OCI-LY7 (cell line): ENCODE measurements around the gene KBTBD8. TPM values are rescaled to one million over a fixed set of nuclear protein-coding genes. Genes with fewer than 3 reads are reported as not detected.

Experiments used
- BruUV-seq: library from RNA; stranded (reverse); fragments of 400-500 nt; replicated peaks from 2 replicates; lab custom pipeline; 2021; lab: Mats Ljungman, UMichigan
- CTCF ChIA-PET: fragments of 300-600 bp; sonication (Branson Sonifier 250); formaldehyde crosslinking; loops from one replicate; lab custom pipeline; 2022; ENCODE audit warnings: antibody characterized with exemption; ENCODE audit not compliant: unreplicated experiment; lab: Charles Lee
- POLR2A ChIA-PET: fragments of 300-600 bp; sonication (Branson Sonifier 250); formaldehyde crosslinking; loops from one replicate; lab custom pipeline; 2022; ENCODE audit warnings: antibody characterized with exemption; lab: Charles Lee
- DNase-seq: peaks from one replicate; pipeline ENCODE4 v3.0.0-alpha.2; 2015; ENCODE audit warnings: low spot score
- H2AFZ ChIP-seq: fragments of 200-600 bp; sonication (generic), shearing (Covaris generic); 2 replicates; pipeline ENCODE4 v1.6.1; 2014; ENCODE audit warnings: mild to moderate bottlenecking, antibody characterized with exemption, low read length, moderate library complexity
- H3K27ac ChIP-seq: fragments of 200-600 bp; sonication (generic); 2 replicates; pipeline ENCODE4 v1.5.1; 2014; ENCODE audit warnings: mixed run types, low read depth, mild to moderate bottlenecking, moderate library complexity, low read length, inconsistent platforms; ENCODE audit not compliant: poor library complexity, severe bottlenecking
- H3K36me3 ChIP-seq: fragments of 200-600 bp; sonication (generic); 2 replicates; pipeline ENCODE4 v1.6.1; 2014; ENCODE audit warnings: mild to moderate bottlenecking, antibody characterized with exemption, low read length, moderate library complexity, mixed read lengths; ENCODE audit not compliant: insufficient read depth
- H3K4me1 ChIP-seq: fragments of 200-600 bp; sonication (generic); 2 replicates; pipeline ENCODE4 v1.5.1; 2014; ENCODE audit warnings: mild to moderate bottlenecking, low read length; ENCODE audit not compliant: insufficient read depth, poor library complexity, severe bottlenecking
- H3K4me2 ChIP-seq: fragments of 200-600 bp; sonication (generic); 2 replicates; pipeline ENCODE4 v1.6.1; 2014; ENCODE audit warnings: mild to moderate bottlenecking, low read length
- H3K4me3 ChIP-seq: fragments of 200-600 bp; sonication (generic); 2 replicates; pipeline ENCODE4 v1.5.1; 2014; ENCODE audit warnings: mild to moderate bottlenecking, low read depth, low read length; ENCODE audit not compliant: poor library complexity, severe bottlenecking
- H3K79me2 ChIP-seq: fragments of 200-600 bp; sonication (generic); 2 replicates; pipeline ENCODE4 v1.6.1; 2016; ENCODE audit warnings: low read depth, mild to moderate bottlenecking, low read length, moderate library complexity, mixed read lengths; ENCODE audit not compliant: insufficient read depth
- H3K9me2 ChIP-seq: fragments of 200-600 bp; sonication (generic); 2 replicates; pipeline ENCODE4 v1.6.1; 2016; ENCODE audit warnings: mild to moderate bottlenecking, low read length, mixed read lengths; ENCODE audit not compliant: insufficient read depth
- H3K9me3 ChIP-seq: fragments of 200-600 bp; sonication (generic); 2 replicates; pipeline ENCODE4 v1.6.1; 2014; ENCODE audit warnings: mild to moderate bottlenecking, mixed run types, low read length, mixed read lengths
- H4K20me1 ChIP-seq: fragments of 200-600 bp; sonication (generic); 2 replicates; pipeline ENCODE4 v1.6.1; 2014; ENCODE audit warnings: mild to moderate bottlenecking, antibody characterized with exemption, low read length, moderate library complexity, mixed read lengths; ENCODE audit not compliant: insufficient read depth
- CTCF ChIP-seq: fragments of 200-600 bp; sonication (generic); conservative IDR thresholded peaks from 2 replicates; pipeline ENCODE4 v1.5.1; 2014; ENCODE audit warnings: mild to moderate bottlenecking, antibody characterized with exemption, low read length, moderate library complexity, mixed read lengths
- EZH2phosphoT487 ChIP-seq: fragments of 200-600 bp; sonication (generic); IDR thresholded peaks from 2 replicates; pipeline ENCODE4 v1.6.1; 2018; ENCODE audit warnings: low read depth, borderline replicate concordance, mild to moderate bottlenecking, mixed run types, antibody characterized with exemption, low read length, moderate library complexity, mixed read lengths
- intact Hi-C: fragments of 100-400 bp; cut with micrococcal nuclease; formaldehyde crosslinking; loops from one replicate; pipeline ENCODE4 v1.10.0; 2022; ENCODE audit not compliant: unreplicated experiment
- total RNA-seq, 2 experiments: library from RNA; depleted of rRNA in 1 of 2; stranded (reverse); fragments of >200 nt in 1 of 2; shearing (Covaris generic) in 1 of 2; gene quantifications; 2 replicates each; pipeline ENCODE4 v1.2.3, GENCODE V29; 2014 to 2022

The KBTBD8 gene
- total RNA-seq, 2 experiments from 2014 or later: 16.4 to 24.8 TPM

- no peaks in the 10 kb centered on the region for H4K20me1 ChIP-seq
- H2AFZ ChIP-seq: no peak overlapping the region
- H3K79me2 ChIP-seq: peaks cover 21% of the 10 kb centered on the region
- H3K4me3 ChIP-seq: no peak overlapping the region
- no peaks in the 10 kb centered on the region for H3K9me2 ChIP-seq
- no peak overlapping the region for H3K4me2 ChIP-seq
- peaks cover 68% of the 10 kb centered on the region for H3K36me3 ChIP-seq
- no peak for DNase-seq
- intact Hi-C loops: no loop called here
- CTCF ChIA-PET: no interaction called here
- no peaks in the 10 kb centered on the region for H3K9me3 ChIP-seq
- POLR2A ChIA-PET: no interaction called here
- H3K27ac ChIP-seq: no peak overlapping the region
- TF ChIP-seq EZH2phosphoT487: no peak
- H3K4me1 ChIP-seq: peaks cover 47% of the 10 kb centered on the region
- BruUV-seq: no TSS peak
Measured at GRCh38 chr3:67011414-67012131, 13.5 kb downstream of the KBTBD8 start.

GRCh38 chr3:67012564-67012963, 14.5 kb downstream of the KBTBD8 start:
- no peaks in the 10 kb centered on the region for H3K9me2 ChIP-seq
- intact Hi-C loops: no loop called here
- H2AFZ ChIP-seq: no peak overlapping the region
- H4K20me1 ChIP-seq: no peaks in the 10 kb centered on the region
- H3K9me3 ChIP-seq: no peaks in the 10 kb centered on the region
- BruUV-seq: no TSS peak
- H3K4me2 ChIP-seq: no peak overlapping the region
- no peak overlapping the region for H3K27ac ChIP-seq
- POLR2A ChIA-PET: interaction anchor here (0.7 kb wide), 1 partner anchor 10 kb away, joined by 5 read pairs; no protein-coding TSS in a partner anchor
- TF ChIP-seq CTCF (no peak), EZH2phosphoT487 (no peak)
- no peak for DNase-seq
- H3K36me3 ChIP-seq: peaks cover 60% of the 10 kb centered on the region
- peaks cover 55% of the 10 kb centered on the region for H3K4me1 ChIP-seq
- CTCF ChIA-PET: no interaction called here
- H3K79me2 ChIP-seq: peaks cover 14% of the 10 kb centered on the region; the same call in 1 of the 2 replicates
- H3K4me3 ChIP-seq: no peak overlapping the region

GRCh38 chr3:67015702-67016484, 17.8 kb downstream of the KBTBD8 start:
- H4K20me1 ChIP-seq: no peaks in the 10 kb centered on the region
- H3K4me1 ChIP-seq: peaks cover 70% of the 10 kb centered on the region
- peak overlapping the region; percentile 79 for H3K4me2 ChIP-seq
- no peaks in the 10 kb centered on the region; the same call in 1 of the 2 replicates for H3K9me3 ChIP-seq
- peaks cover 4% of the 10 kb centered on the region; the same call in 1 of the 2 replicates for H3K79me2 ChIP-seq
- TSS peak; percentile 97 for BruUV-seq
- POLR2A ChIA-PET: interaction anchor here (0.5 to 10.5 kb wide), 10 partner anchors 9 to 551 kb away, joined by 3 to 115 read pairs (median 4); partner anchors contain the start of gene KBTBD8
- no peaks in the 10 kb centered on the region for H3K9me2 ChIP-seq
- peaks cover 27% of the 10 kb centered on the region for H3K36me3 ChIP-seq
- CTCF ChIA-PET: interaction anchor here (0.6 to 1.8 kb wide), 5 partner anchors 10 to 91 kb away, joined by 3 to 5 read pairs (median 3); no protein-coding TSS in a partner anchor
- intact Hi-C loops: loop anchor here (1.0 kb wide), 1 partner anchor 18 kb away; the partner anchor contains the start of gene KBTBD8
- peak overlapping the region; percentile 54 for H3K4me3 ChIP-seq
- TF ChIP-seq CTCF (no peak), EZH2phosphoT487 (no peak)
- peak overlapping the region; percentile 94 for H3K27ac ChIP-seq
- H2AFZ ChIP-seq: peak overlapping the region; percentile 73; the same call in 1 of the 2 replicates
- DNase-seq: no peak
